ENCODE results near the gene SIRT6.
"Not testable (repeated sequence)": the region's sequence is repeated elsewhere in the genome, so short reads cannot be mapped to it uniquely, and the experiment has no call there.

The SIRT6 gene

GRCh38 chr19:4199699-4200293, 17.4 kb upstream of the SIRT6 start:
- no peak for DNase-seq (ENCODE audit: low read depth)

DNA sequence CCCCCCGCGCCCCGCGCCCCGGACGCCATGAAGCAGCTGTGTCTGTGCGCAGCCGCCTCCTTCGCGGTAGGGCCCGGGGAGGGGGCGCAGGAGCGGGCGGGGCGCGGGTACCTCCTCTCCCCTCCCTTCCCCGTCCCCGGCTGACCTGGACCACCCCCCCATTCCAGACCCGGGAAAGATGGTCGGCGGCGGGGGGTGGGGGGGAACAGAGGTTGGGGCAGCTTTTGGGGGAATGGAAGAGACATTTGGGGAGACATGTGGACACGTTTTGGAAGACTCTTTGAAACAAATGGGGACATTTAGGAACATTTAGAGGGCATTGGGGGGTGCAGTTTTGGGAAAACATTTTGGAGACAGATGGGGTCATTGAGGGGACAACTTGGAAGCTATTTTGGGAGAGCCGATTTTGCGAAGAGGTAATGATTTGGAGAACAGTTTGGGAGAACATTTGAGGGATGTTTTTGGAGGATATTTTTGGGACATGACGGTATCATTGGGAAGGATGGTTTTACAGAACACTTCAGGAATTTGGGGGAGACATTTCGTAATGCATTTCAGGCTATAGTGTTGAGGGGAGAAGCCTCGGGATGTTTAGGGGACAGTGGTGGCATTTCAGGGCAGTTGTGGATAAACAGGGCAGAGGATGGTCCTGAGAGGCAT, 16.2 kb upstream of the SIRT6 start:
- DNase-seq (ENCODE audit: low read depth) = no peak

DNA sequence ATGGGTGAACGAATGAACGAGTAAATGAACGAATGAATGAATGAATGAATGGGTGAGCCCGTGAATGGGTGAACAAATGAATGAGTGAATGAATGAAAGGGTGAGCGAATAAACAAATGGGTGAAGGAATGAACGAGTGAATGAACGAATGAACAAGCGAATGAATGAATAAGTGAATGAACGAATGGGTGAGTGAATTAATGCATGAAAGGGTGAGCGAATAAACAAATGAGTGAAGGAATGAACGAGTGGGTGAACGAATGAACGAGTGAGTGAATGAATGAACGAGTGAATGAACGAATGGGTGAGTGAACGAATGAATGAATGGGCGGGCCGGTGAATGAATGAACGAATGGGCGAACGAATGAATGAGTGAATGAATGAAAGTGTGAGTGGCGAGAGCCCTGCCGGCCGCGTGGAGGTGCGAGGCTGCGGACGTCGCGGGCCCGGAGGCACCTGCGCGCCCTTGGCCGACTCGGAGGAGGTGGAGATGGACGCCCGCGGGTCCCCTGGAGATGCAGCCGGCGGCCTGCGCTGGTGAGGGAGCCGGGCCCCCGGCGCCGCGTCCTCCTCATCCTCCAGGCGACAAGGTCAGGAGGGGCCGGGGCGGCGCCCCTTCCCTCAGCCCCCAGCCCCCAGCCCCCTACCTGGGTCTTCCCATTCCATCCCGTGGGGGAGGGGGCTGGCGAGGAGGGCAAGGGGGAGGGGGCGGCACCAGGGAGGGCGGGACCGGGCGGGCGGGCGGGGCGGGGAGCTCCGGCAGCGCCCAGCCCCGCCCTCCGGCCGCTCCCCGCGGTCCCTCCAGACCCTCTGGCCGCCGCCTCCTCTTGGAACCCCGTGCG, 15.5 kb upstream of the SIRT6 start:
- no peak for DNase-seq (ENCODE audit: low read depth)

GRCh38 chr19:4197228-4197624, 14.9 kb upstream of the SIRT6 start:
- DNase-seq (ENCODE audit: low read depth) = no peak

DNA sequence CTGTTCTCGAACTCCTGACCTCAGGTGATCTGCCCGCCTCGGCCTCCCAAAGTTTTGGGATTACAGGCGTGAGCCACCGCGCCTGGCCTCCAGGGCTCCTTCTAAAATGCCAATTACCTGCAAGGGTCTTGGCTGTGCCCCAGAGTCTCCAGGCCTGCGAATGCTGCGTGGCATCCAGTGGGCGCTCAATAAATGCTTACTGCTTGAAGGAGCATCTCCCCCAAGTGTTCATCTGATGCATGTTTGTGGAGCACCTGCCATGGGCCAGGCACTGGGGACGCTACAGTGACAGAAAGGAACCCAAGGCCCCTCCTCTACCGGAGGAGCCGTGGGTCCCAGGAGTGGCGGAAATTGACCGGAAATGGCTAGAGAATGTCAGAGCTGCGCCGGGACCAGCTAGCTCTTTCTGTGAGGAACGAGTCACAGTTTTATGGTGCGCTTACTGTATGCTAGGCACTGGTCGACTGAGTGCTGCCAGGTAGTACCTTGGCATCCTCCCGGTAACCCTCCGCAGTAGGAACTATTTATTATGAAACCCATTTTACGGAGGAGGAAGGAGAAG, 14.3 kb upstream of the SIRT6 start:
- no peak for DNase-seq (ENCODE audit: low read depth)

DNA sequence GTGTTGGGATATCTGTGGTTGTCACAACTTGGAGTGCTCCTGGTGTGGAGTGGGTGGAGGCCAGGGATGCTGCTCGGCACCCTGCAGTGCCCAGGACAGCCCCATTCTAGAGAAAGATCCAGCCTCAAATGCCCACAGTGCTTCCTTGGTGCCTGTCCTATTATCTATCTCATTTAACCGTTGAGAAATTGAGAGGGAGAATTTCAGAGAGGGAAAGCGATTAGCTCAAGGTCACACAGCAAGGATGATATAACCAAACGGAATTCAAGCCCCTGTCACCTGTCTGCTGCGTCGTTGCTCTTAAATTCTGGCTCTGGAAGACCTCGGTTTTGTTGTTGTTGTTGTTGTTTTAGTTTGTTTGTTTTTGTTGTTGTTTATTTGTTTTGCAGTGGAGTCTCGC, 13.6 kb upstream of the SIRT6 start:
- no peak for DNase-seq (ENCODE audit: low read depth)

DNA sequence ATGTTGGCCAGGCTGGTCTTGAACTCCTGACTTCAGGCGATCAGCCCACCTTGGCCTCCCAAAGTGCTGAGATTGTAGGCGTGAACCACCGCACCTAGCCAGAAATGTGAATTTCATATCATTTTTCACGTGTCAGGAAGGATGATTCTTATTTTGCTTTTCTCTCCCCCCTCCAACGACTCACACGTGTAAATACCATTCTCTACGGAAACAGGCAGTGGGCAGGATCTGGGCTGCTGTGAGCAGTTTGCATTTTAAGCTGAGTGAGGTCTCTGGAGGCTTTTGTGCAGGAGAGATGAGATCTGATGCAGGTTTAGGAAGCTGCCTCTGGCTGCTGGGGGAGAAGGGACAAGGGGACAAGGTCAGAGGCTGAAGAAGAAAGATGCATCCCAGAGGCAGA, 12.0 kb upstream of the SIRT6 start:
- no peak for DNase-seq (ENCODE audit: low read depth)

GRCh38 chr19:4192537-4192936, 10.2 kb upstream of the SIRT6 start:
- DNase-seq (ENCODE audit: low read depth) = not testable (repeated sequence)

DNA sequence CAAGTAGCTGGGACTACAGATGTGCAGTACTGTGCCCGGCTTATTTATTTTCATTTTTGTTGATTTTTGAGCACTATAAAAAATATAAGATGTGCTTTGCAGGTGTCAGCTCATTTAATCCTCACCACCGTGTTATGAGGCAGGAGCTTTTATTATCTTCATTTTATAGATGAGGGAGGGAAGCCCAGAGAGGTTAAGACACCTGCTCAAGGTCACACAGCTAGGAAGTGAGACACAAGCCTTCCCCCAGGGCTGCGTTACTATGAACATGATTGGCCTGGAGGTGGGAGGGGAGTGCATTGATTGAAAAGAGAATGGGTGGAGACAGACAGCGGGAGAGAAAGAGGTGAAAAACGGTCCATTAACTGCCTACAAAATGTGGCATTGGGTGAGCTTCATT, 7.3 kb upstream of the SIRT6 start:
- DNase-seq (ENCODE audit: low read depth) = no peak

DNA sequence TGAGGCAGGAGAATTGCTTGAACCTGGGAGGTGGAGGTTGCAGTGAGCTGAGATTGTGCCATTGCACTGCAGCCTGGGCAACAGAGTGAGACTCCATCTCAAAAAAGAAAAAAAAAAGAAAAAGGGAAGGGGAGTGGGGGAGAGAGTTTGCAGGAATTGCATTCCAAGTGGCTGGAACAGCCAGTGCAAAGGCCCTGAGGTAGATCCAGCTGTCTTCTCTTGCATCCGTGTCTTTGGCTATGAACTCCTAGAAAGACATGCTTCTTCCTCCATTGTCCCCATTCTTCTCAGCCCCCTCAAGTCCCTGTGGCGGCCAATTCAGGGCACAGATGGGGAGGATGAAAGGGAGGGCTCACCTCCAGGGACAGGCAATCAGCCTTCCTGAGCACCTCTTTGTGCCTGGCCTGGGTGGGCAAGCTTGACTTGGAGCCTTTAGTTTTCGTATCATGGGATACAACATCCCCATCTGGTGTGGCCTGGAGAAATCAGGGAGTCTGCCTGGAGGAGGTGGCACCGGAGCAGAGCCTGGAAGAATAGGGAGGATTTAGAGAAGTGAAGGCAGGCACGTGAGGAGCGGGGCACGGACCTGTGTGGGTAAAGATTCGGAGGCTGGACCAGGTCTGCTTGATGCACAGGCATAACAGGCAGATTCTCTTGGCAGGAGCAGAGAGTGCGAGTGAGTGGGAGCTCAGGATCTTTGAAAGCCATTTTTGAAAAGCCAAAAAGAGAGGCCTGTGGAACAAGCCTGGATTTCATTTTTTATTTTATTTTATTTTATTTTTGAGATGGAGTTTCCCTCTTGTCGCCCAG, 5.2 kb upstream of the SIRT6 start:
- DNase-seq (ENCODE audit: low read depth) = no peak

- DNase-seq (ENCODE audit: low read depth) = peak; percentile 40
Measured at GRCh38 chr19:4186087-4186993, 4.0 kb upstream of the SIRT6 start.

DNA sequence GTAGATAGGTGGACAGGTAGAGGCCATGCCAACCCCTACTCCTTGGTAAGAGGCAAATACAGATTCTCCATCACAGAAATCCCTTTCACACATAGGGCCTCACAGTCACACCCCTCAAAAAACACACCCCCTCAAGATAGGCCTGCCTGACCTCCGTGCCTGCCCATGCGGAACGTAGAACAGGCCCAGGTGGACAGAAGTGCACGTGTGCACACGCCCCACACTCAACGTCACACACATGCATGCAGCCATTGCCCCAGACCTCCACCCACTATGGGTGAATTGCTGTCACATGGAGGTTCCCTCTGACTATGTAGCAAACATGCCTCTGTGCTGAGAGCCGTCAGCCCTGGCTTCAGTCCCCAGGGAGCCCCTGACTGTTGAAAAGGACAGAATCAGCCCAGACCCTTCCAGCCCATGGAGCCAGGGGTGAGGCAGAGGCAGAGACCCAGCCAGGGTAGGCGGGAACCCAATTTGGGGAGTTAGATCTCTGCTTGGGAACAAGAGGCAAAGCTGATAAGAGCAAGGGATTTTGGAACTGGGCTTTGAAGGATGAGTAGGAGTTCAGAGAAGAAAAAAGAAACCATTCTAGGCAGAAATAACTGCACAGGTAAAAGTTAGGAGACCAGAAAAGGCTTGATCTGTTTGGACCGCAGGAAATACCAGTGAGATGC, 3.2 kb upstream of the SIRT6 start:
- no peak for DNase-seq (ENCODE audit: low read depth)

DNA sequence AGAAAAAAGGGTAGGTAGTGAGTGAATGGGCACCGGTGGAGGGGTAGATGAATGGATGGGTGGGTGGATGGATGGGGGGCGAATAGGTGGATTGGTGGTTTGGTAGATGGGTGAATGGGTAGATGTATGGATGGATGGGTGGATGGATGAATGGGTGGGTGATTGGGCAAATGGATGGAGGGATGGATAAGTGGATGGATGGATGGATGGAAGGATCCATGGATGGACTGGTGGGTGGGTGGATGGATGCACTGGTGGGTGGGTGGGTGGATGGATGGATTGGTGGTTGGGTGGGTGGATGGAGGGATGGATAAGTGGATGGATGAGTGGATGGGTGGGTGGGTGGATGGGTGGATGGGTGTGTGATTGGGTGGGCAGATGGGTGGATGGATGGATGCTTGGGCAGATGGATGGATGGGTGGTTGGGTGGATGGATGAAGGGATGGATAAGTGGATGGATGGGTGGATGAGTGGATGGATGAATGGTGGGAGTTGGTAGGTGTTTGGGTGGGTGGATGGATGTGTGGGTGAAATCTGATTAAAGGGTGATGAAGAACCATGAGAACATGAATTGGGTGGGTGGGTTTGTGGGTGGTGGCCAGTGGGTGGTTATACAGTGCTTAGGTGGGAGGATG, 2.5 kb upstream of the SIRT6 start:
- DNase-seq (ENCODE audit: low read depth) = no peak

GRCh38 chr19:4183967-4184717, 1.8 kb upstream of the SIRT6 start:
- DNase-seq (ENCODE audit: low read depth) = no peak

- no peak for DNase-seq (ENCODE audit: low read depth)
Measured at GRCh38 chr19:4181053-4181508, 1.3 kb downstream of the SIRT6 start.

GRCh38 chr19:4178990-4179389, 3.4 kb downstream of the SIRT6 start:
- DNase-seq (ENCODE audit: low read depth) = no peak

- no peak for DNase-seq (ENCODE audit: low read depth)
Measured at GRCh38 chr19:4177146-4177545, 5.2 kb downstream of the SIRT6 start.

- DNase-seq (ENCODE audit: low read depth) = no peak
Measured at GRCh38 chr19:4175669-4175931, 6.8 kb downstream of the SIRT6 start.

- no peak for DNase-seq (ENCODE audit: low read depth)
Measured at GRCh38 chr19:4174895-4175668, 7.3 kb downstream of the SIRT6 start.
